ENCODE measurements around the gene AGT. TPM values are rescaled to one million over a fixed set of nuclear protein-coding genes. Genes with fewer than 3 reads are reported as not detected.

Gene AGT
- total RNA-seq, 1 experiment from 2014 or later, result 1.0 TPM

GRCh38 chr1:230753191-230753585 lies 39.3 kb upstream of the AGT start:
- ATAC-seq (peak; percentile 1; the same call in 1 of the 2 replicates), DNase-seq (ENCODE audit: low spot score) (no peak)
- peaks cover 3% of the 10 kb centered on the region; the same call in 1 of the 2 replicates for H3K27me3 Mint-ChIP-seq (ENCODE audit: low read depth)
- peak; percentile 36; the same call in 1 of the 2 replicates for TF ChIP-seq USF1 (CRISPR knock-in tag; IDR thresholded peaks at IDR 0.05)
- TF ChIP-seq SMAD3 (CRISPR knock-in tag; IDR thresholded peaks at IDR 0.05; ENCODE audit: borderline replicate concordance), result no peak
- no peak for TF ChIP-seq KAT7 (CRISPR knock-in tag; IDR thresholded peaks at IDR 0.05; ENCODE audit: borderline replicate concordance)
- TF ChIP-seq, protein P1, sequence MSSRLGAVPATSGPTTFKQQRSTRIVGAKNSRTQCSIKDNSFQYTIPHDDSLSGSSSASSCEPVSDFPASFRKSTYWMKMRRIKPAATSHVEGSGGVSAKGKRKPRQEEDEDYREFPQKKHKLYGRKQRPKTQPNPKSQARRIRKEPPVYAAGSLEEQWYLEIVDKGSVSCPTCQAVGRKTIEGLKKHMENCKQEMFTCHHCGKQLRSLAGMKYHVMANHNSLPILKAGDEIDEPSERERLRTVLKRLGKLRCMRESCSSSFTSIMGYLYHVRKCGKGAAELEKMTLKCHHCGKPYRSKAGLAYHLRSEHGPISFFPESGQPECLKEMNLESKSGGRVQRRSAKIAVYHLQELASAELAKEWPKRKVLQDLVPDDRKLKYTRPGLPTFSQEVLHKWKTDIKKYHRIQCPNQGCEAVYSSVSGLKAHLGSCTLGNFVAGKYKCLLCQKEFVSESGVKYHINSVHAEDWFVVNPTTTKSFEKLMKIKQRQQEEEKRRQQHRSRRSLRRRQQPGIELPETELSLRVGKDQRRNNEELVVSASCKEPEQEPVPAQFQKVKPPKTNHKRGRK (CRISPR knock-in tag; IDR thresholded peaks at IDR 0.05; ENCODE audit: borderline replicate concordance), result 0 out of 2 replicates have a peak, but pooled peaks have one; percentile 27
- TF ChIP-seq ZNF671 (CRISPR knock-in tag; IDR thresholded peaks at IDR 0.05), result no peak
- no peak for TF ChIP-seq CBFB (CRISPR knock-in tag; IDR thresholded peaks at IDR 0.05; ENCODE audit: low read depth)
- H3K36me3 Mint-ChIP-seq, result no peaks in the 10 kb centered on the region
- H3K9me3 Mint-ChIP-seq, result no peaks in the 10 kb centered on the region
- ChIA-PET POLR2A (interaction anchor here (0.9 to 1.2 kb wide), 2 partner anchors 111 to 325 kb away, joined by 3 read pairs; partner anchors contain the start of gene COG2), CTCF (interaction anchor here (0.6 to 2.7 kb wide), 9 partner anchors 20 to 287 kb away, joined by 3 to 22 read pairs (median 4); partner anchors contain the start of gene COG2)
- H3K4me3 Mint-ChIP-seq, result peak overlapping the region; percentile 47
- peaks cover 47% of the 10 kb centered on the region for H3K4me1 Mint-ChIP-seq
- H3K27ac Mint-ChIP-seq, result peak overlapping the region; percentile 92

DNA sequence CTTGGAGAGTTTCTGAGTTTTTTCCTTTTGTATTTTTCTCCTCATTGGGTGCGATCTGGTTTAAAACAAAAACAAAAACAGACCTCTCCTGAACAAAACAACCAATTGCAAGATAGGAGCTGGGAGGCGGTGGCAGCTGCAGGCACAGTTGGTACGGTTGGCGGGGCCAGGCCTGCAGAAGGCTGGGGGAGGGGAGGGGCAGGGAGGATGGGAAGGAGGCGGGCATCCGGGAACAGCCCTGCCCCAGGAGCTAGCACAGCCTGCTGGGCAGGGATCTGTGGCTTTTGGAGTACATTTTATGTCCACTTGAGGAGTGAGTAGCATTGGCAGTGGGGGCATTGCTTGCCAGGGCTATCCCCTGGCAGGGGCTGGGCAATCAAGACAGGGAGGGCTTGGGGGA lies 38.5 kb upstream of the AGT start:
- Mint-ChIP-seq H3K4me1 (peaks cover 47% of the 10 kb centered on the region), H3K4me3 (peak overlapping the region; percentile 47), H3K9me3 (no peaks in the 10 kb centered on the region), H3K36me3 (no peaks in the 10 kb centered on the region), H3K27me3 (ENCODE audit: low read depth) (peaks cover 3% of the 10 kb centered on the region; the same call in 1 of the 2 replicates), H3K27ac (peak overlapping the region; percentile 68; the same call in 1 of the 2 replicates)
- peak; percentile 54 for DNase-seq (ENCODE audit: low spot score)
- CTCF ChIA-PET, result interaction anchor here (0.6 to 2.7 kb wide), 10 partner anchors 10 to 686 kb away, joined by 3 to 22 read pairs (median 4); partner anchors contain the start of gene COG2
- ATAC-seq, result peak; percentile 51
- POLR2A ChIA-PET, result interaction anchor here (0.9 to 1.2 kb wide), 3 partner anchors 111 to 324 kb away, joined by 3 read pairs; partner anchors contain the start of gene COG2
- no peak for TF ChIP-seq ZNF121 (CRISPR knock-in tag; IDR thresholded peaks at IDR 0.05)

GRCh38 chr1:230750986-230751625 lies 37.2 kb upstream of the AGT start:
- Mint-ChIP-seq H3K36me3 (no peaks in the 10 kb centered on the region), H3K27me3 (ENCODE audit: low read depth) (peaks cover 3% of the 10 kb centered on the region; the same call in 1 of the 2 replicates), H3K4me1 (peaks cover 47% of the 10 kb centered on the region), H3K9me3 (no peaks in the 10 kb centered on the region), H3K4me3 (no peak overlapping the region; the same call in 1 of the 2 replicates), H3K27ac (peak overlapping the region; percentile 8; the same call in 1 of the 2 replicates)
- ChIA-PET POLR2A (no interaction called here), CTCF (interaction anchor here (1.3 to 1.4 kb wide), 3 partner anchors 9 to 53 kb away, joined by 3 to 4 read pairs (median 4); no protein-coding TSS in a partner anchor)
- DNase-seq (ENCODE audit: low spot score), result no peak
- TF ChIP-seq CREM (CRISPR knock-in tag; IDR thresholded peaks at IDR 0.05), result no peak
- TF ChIP-seq USF2 (CRISPR knock-in tag; IDR thresholded peaks at IDR 0.05), result no peak
- TF ChIP-seq, protein P2, sequence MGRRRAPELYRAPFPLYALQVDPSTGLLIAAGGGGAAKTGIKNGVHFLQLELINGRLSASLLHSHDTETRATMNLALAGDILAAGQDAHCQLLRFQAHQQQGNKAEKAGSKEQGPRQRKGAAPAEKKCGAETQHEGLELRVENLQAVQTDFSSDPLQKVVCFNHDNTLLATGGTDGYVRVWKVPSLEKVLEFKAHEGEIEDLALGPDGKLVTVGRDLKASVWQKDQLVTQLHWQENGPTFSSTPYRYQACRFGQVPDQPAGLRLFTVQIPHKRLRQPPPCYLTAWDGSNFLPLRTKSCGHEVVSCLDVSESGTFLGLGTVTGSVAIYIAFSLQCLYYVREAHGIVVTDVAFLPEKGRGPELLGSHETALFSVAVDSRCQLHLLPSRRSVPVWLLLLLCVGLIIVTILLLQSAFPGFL (CRISPR knock-in tag; IDR thresholded peaks at IDR 0.05; ENCODE audit: borderline replicate concordance), result no peak
- no peak for TF ChIP-seq KAT7 (CRISPR knock-in tag; IDR thresholded peaks at IDR 0.05; ENCODE audit: borderline replicate concordance)
- TF ChIP-seq, protein P1 (CRISPR knock-in tag; IDR thresholded peaks at IDR 0.05; ENCODE audit: borderline replicate concordance), result peak; percentile 99
- no peak for ATAC-seq
